ENCODE measurements around the gene TLCD1.

TLCD1 gene

GRCh38 chr17:28756049-28756804, 30.2 kb upstream of the TLCD1 start:
- H3K27ac ChIP-seq (ENCODE audit: insufficient read depth, low read depth, low read length, poor library complexity, severe bottlenecking), result no peak overlapping the region
- no peaks in the 10 kb centered on the region for H3K27me3 ChIP-seq (ENCODE audit: control insufficient read depth, insufficient read depth, low read length, poor library complexity, severe bottlenecking)
- H3K36me3 ChIP-seq (ENCODE audit: control insufficient read depth, insufficient read depth, low read length), result peaks cover 20% of the 10 kb centered on the region
- H3K4me3 ChIP-seq (ENCODE audit: insufficient read depth, low read depth, low read length), result no peak overlapping the region
- H3K4me1 ChIP-seq (ENCODE audit: control insufficient read depth, insufficient read depth, low read length), result no peaks in the 10 kb centered on the region
- 94 to 95% methylated on average over 5 of the region's 5 CpGs for WGBS, 2 experiments
- no peaks in the 10 kb centered on the region for H3K9me3 ChIP-seq (ENCODE audit: control insufficient read depth, low read length)

- no peaks in the 10 kb centered on the region for H3K4me1 ChIP-seq (ENCODE audit: control insufficient read depth, insufficient read depth, low read length)
- H3K36me3 ChIP-seq (ENCODE audit: control insufficient read depth, insufficient read depth, low read length), result peaks cover 26% of the 10 kb centered on the region
- no peak overlapping the region for H3K27ac ChIP-seq (ENCODE audit: insufficient read depth, low read depth, low read length, poor library complexity, severe bottlenecking)
- H3K4me3 ChIP-seq (ENCODE audit: insufficient read depth, low read depth, low read length), result no peak overlapping the region
- 91 to 95% methylated on average over 6 to 7 of the region's 7 CpGs for WGBS, 2 experiments
- no peaks in the 10 kb centered on the region for H3K9me3 ChIP-seq (ENCODE audit: control insufficient read depth, low read length)
- no peaks in the 10 kb centered on the region for H3K27me3 ChIP-seq (ENCODE audit: control insufficient read depth, insufficient read depth, low read length, poor library complexity, severe bottlenecking)
These were observed 29.5 kb upstream of the TLCD1 start for GRCh38 chr17:28755486-28755885.

DNA sequence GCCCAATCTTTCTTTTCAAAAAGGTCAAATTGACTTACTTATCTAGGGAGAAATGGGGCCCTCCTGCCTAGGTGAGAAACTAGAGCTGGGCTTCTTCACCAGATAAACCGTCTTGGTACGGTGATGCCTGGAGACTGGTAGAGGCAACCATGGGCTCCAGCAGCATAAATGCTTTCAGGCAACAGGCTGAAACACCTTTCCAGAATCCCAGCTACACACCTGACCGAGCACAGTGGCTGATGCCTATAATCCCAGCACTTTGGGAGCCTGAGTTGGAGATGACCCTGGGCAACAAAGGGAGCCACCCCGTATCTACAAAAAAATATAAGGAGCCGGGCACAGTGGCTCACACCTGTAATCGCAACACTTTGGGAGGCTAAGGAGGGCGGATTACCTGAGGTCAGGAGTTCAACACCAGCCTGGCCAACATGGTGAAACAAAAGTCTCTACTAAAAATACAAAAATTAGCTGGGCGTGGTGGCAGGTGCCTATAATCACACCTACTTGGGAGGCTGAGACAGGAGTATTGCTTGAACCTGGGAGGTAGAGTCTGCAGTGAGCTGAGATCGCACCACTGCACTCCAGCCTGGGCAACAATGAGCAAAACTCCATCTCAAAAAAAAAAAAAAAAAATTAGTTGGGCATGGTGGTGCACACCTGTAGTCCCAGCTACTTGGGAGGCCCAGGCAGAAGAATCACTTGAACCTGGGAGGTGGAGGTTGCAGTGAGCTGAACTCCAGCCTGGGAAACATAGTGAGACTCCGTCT, 25.8 kb upstream of the TLCD1 start:
- peaks cover 30% of the 10 kb centered on the region for H3K36me3 ChIP-seq (ENCODE audit: control insufficient read depth, insufficient read depth, low read length)
- H3K27ac ChIP-seq (ENCODE audit: insufficient read depth, low read depth, low read length, poor library complexity, severe bottlenecking), result no peak overlapping the region
- H3K9me3 ChIP-seq (ENCODE audit: control insufficient read depth, low read length), result no peaks in the 10 kb centered on the region
- H3K4me1 ChIP-seq (ENCODE audit: control insufficient read depth, insufficient read depth, low read length), result peaks cover 6% of the 10 kb centered on the region
- no peaks in the 10 kb centered on the region for H3K27me3 ChIP-seq (ENCODE audit: control insufficient read depth, insufficient read depth, low read length, poor library complexity, severe bottlenecking)
- H3K4me3 ChIP-seq (ENCODE audit: insufficient read depth, low read depth, low read length), result no peak overlapping the region
- 93 to 95% methylated on average over 10 of the region's 10 CpGs for whole genome bisulfite sequencing, 2 experiments

- peaks cover 19% of the 10 kb centered on the region for H3K4me1 ChIP-seq (ENCODE audit: control insufficient read depth, insufficient read depth, low read length)
- H3K9me3 ChIP-seq (ENCODE audit: control insufficient read depth, low read length), result no peaks in the 10 kb centered on the region
- WGBS, 2 experiments, result 57 to 58% methylated on average over 20 of the region's 20 CpGs
- peaks cover 34% of the 10 kb centered on the region for H3K36me3 ChIP-seq (ENCODE audit: control insufficient read depth, insufficient read depth, low read length)
- H3K27ac ChIP-seq (ENCODE audit: insufficient read depth, low read depth, low read length, poor library complexity, severe bottlenecking), result no peak overlapping the region
- no peak overlapping the region for H3K4me3 ChIP-seq (ENCODE audit: insufficient read depth, low read depth, low read length)
- H3K27me3 ChIP-seq (ENCODE audit: control insufficient read depth, insufficient read depth, low read length, poor library complexity, severe bottlenecking), result no peaks in the 10 kb centered on the region
These were observed 24.4 kb upstream of the TLCD1 start for GRCh38 chr17:28750178-28751047.

DNA sequence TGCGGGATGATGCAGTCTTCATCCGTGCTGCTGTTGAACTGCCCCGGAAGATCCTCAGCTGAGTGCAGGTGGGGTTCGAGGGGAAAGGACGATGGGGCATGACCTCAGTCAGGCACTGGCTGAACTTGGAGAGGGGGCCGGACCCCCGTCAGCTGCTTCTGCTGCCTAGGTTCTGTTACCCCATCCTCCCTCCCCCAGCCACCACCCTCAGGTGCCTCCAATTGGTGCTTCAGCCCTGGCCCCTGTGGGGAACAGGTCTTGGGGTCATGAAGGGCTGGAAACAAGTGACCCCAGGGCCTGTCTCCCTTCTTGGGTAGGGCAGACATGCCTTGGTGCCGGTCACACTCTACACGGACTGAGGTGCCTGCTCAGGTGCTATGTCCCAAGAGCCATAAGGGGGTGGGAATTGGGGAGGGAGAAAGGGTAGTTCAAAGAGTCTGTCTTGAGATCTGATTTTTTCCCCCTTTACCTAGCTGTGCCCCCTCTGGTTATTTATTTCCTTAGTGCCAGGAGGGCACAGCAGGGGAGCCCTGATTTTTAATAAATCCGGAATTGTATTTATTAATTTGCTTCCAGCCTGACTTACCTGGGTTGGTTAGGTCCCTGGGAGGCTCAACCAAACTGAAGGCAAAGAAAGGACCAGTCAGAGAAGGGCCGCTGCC, 23.6 kb upstream of the TLCD1 start:
- 68 to 73% methylated on average over 11 of the region's 11 CpGs for WGBS, 2 experiments
- Histone ChIP-seq H3K4me1 (ENCODE audit: control insufficient read depth, insufficient read depth, low read length) (peaks cover 19% of the 10 kb centered on the region), H3K36me3 (ENCODE audit: control insufficient read depth, insufficient read depth, low read length) (peaks cover 34% of the 10 kb centered on the region), H3K9me3 (ENCODE audit: control insufficient read depth, low read length) (no peaks in the 10 kb centered on the region), H3K27me3 (ENCODE audit: control insufficient read depth, insufficient read depth, low read length, poor library complexity, severe bottlenecking) (no peaks in the 10 kb centered on the region), H3K4me3 (ENCODE audit: insufficient read depth, low read depth, low read length) (no peak overlapping the region), H3K27ac (ENCODE audit: insufficient read depth, low read depth, low read length, poor library complexity, severe bottlenecking) (no peak overlapping the region)

GRCh38 chr17:28748852-28749515, 23.0 kb upstream of the TLCD1 start:
- Histone ChIP-seq H3K36me3 (ENCODE audit: control insufficient read depth, insufficient read depth, low read length) (peaks cover 34% of the 10 kb centered on the region), H3K4me3 (ENCODE audit: insufficient read depth, low read depth, low read length) (no peak overlapping the region), H3K27me3 (ENCODE audit: control insufficient read depth, insufficient read depth, low read length, poor library complexity, severe bottlenecking) (no peaks in the 10 kb centered on the region), H3K9me3 (ENCODE audit: control insufficient read depth, low read length) (no peaks in the 10 kb centered on the region), H3K27ac (ENCODE audit: insufficient read depth, low read depth, low read length, poor library complexity, severe bottlenecking) (no peak overlapping the region), H3K4me1 (ENCODE audit: control insufficient read depth, insufficient read depth, low read length) (peaks cover 19% of the 10 kb centered on the region)
- 95 to 96% methylated on average over 18 of the region's 18 CpGs for WGBS, 2 experiments

DNA sequence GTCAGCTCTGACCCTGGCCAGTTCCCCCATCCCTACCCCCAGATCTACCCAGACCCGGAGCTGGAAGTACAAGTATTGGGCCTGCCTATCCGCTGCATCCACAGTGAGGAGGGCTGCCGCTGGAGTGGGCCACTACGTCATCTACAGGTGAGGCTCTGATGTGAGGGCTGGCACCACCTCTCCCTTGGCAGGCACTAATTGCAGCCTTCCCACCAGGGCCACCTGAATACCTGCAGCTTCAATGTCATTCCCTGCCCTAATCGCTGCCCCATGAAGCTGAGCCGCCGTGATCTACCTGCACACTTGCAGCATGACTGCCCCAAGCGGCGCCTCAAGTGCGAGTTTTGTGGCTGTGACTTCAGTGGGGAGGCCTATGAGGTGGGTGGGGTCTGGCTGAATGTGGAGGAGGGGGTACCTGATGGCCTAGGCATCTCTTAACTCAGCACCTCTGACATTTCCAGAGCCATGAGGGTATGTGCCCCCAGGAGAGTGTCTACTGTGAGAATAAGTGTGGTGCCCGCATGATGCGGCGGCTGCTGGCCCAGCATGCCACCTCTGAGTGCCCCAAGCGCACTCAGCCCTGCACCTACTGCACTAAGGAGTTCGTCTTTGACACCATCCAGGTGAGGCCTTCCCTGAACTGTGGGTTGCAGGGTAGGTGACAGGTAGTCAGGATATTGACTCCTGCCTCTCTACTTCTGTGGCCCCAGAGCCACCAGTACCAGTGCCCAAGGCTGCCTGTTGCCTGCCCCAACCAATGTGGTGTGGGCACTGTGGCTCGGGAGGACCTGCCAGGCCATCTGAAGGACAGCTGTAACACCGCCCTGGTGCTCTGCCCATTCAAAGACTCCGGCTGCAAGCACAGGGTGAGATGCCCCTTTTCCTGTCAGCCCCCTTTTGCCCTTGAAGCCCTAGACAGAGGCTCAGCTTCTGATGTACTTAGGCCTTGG, 22.0 kb upstream of the TLCD1 start:
- Histone ChIP-seq H3K27ac (ENCODE audit: insufficient read depth, low read depth, low read length, poor library complexity, severe bottlenecking) (no peak overlapping the region), H3K27me3 (ENCODE audit: control insufficient read depth, insufficient read depth, low read length, poor library complexity, severe bottlenecking) (no peaks in the 10 kb centered on the region), H3K4me1 (ENCODE audit: control insufficient read depth, insufficient read depth, low read length) (peaks cover 24% of the 10 kb centered on the region), H3K4me3 (ENCODE audit: insufficient read depth, low read depth, low read length) (no peak overlapping the region), H3K36me3 (ENCODE audit: control insufficient read depth, insufficient read depth, low read length) (peaks cover 34% of the 10 kb centered on the region), H3K9me3 (ENCODE audit: control insufficient read depth, low read length) (no peaks in the 10 kb centered on the region)
- 92 to 94% methylated on average over 18 of the region's 18 CpGs for WGBS, 2 experiments

DNA sequence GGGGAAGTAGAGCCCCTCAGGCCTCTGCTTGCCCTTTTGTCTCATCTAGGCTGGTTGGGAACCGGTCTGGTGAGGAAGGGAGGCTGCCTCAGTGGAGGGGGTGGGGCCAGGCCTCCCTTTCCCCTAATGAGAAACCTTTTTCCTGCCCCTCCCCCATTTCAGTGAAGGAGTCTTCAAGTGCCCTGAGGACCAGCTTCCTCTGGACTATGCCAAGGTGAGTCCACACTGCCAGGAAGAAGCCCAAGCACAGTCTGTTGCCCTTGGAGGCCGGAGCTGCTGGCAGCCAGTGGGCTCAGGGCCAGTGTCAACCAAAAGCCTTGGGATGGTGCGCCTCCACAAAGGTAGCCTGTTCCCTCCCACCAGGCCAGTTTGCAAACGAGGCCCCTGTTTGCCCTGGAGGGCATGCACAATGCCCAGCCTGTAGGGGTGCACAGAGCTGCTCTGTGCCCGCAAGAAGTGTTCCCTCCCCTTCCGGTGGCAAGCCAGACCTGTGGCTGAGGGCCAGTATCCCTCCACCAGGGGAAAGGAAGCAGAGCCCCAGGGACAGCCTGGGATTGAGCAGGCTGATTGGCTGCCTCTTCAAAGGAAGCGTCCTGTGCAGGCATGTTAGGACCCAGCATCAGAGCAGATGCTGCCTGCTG, 21.1 kb upstream of the TLCD1 start:
- peaks cover 34% of the 10 kb centered on the region for H3K36me3 ChIP-seq (ENCODE audit: control insufficient read depth, insufficient read depth, low read length)
- H3K4me1 ChIP-seq (ENCODE audit: control insufficient read depth, insufficient read depth, low read length), result peaks cover 27% of the 10 kb centered on the region
- peak overlapping the region; percentile 100 for H3K27ac ChIP-seq (ENCODE audit: insufficient read depth, low read depth, low read length, poor library complexity, severe bottlenecking)
- 82 to 83% methylated on average over 7 of the region's 7 CpGs for WGBS, 2 experiments
- no peaks in the 10 kb centered on the region for H3K27me3 ChIP-seq (ENCODE audit: control insufficient read depth, insufficient read depth, low read length, poor library complexity, severe bottlenecking)
- H3K9me3 ChIP-seq (ENCODE audit: control insufficient read depth, low read length), result no peaks in the 10 kb centered on the region
- H3K4me3 ChIP-seq (ENCODE audit: insufficient read depth, low read depth, low read length), result no peak overlapping the region

All from ectodermal cell (in vitro differentiated cells).